ENCODE data around the gene AP3S2. TPM values are rescaled to one million over a fixed set of nuclear protein-coding genes. Genes with fewer than 3 reads are reported as not detected.
"Not testable (repeated sequence)": the region's sequence is repeated elsewhere in the genome, so short reads cannot be mapped to it uniquely, and the experiment has no call there.

AP3S2 gene
- total RNA-seq, 1 donor from 2014 or later = 24.7 TPM

DNA sequence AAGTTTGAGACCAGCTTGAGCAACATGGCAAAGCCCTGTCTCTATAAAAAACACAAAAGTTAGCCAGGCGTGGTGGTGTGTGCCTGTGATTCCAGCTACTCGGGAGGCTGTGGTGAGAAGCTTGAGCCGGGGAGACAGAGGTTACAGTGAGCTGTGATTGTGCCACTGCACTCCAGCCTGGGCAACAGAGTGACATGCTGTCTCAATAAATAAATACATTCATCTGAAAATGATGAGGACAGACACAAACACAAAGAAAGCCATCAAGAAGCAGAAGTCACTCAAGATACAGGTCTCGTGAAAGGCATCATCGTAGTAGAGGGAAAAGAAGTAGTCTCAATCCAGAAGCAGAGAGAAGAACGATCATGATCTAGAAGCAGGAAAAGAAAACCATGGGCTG is 18.1 kb downstream of the AP3S2 start:
- Mint-ChIP-seq H3K27me3 (ENCODE audit: insufficient read depth) (no peaks in the 10 kb centered on the region), H3K36me3 (ENCODE audit: low read depth) (peaks cover 21% of the 10 kb centered on the region), H3K27ac (no peak overlapping the region), H3K9me3 (no peaks in the 10 kb centered on the region), H3K4me3 (no peak overlapping the region), H3K4me1 (ENCODE audit: low read depth) (peaks cover 5% of the 10 kb centered on the region)
- intact Hi-C loops (cut with micrococcal nuclease) = loop anchor here (1.0 to 5.0 kb wide), 5 partner anchors 17 to 212 kb away; partner anchors contain the start of gene AP3S2
- no peak for DNase-seq (ENCODE audit: low spot score)

DNA sequence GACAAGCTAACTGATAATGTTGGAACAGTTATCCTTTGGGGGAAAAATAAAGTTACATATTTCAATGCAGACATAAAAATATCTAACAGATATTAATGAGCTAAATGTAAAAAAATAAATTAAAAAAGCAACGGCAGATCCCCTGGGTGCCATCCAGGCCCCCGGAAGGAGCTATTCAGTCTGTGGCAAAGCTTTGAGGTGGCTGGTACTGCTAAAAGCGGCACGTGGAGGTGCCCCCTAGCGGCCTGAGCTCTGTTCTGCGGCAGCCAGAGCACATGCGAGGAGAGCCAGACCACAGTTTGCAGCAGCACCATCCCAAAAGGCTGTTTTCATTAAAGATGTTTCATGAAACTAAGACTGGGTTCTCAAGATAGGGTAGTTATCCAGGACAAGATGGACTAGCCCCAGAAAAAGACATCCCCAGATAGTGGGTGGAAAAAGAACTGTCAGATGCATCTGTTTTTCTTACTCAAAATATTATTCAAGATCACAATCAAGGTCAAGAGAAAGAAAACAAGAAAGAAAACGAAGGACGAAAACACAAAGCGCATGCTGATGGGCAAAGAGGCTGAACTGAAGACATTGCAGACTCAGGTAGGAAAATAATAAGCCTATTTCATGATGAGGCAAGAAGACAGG is 18.7 kb downstream of the AP3S2 start:
- no peaks in the 10 kb centered on the region for H3K9me3 Mint-ChIP-seq
- H3K27me3 Mint-ChIP-seq (ENCODE audit: insufficient read depth) = no peaks in the 10 kb centered on the region
- no peak overlapping the region for H3K27ac Mint-ChIP-seq
- no peak overlapping the region for H3K4me3 Mint-ChIP-seq
- intact Hi-C loops (cut with micrococcal nuclease) = loop anchor here (1.0 to 5.0 kb wide), 5 partner anchors 18 to 212 kb away; partner anchors contain the start of gene AP3S2
- DNase-seq (ENCODE audit: low spot score) = peak; percentile 66
- peaks cover 26% of the 10 kb centered on the region for H3K36me3 Mint-ChIP-seq (ENCODE audit: low read depth)
- peaks cover 5% of the 10 kb centered on the region for H3K4me1 Mint-ChIP-seq (ENCODE audit: low read depth)

DNA sequence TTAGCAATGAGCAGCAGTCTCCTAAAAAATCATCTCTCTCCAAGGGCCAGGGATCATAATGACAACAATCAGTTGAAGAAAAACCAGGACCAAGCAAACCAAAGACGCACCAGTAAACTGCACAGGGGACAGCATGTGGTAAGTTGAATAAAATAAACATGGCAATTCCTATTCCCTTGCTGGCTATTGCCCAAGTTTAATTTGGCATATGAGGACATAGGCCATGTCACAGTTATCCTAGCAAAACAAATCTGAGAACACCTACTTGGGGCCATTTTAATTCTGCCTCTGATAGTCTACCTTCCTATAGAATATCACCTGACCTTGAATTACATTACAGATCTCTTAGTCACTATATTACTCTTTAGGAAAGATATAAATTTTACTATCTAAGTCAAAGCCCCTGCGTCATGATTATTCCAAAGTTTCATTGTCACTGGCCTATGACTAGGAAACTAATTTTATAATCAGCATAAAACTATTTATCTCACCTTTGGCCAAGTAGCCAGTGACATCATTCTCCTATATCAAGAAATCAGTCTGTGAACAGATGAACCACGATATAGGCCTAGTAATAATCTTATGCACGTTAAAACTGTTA is 23.0 kb downstream of the AP3S2 start:
- H3K4me1 Mint-ChIP-seq (ENCODE audit: low read depth) = peaks cover 5% of the 10 kb centered on the region
- DNase-seq (ENCODE audit: low spot score) = no peak
- no peak overlapping the region for H3K27ac Mint-ChIP-seq
- no peaks in the 10 kb centered on the region for H3K9me3 Mint-ChIP-seq
- H3K36me3 Mint-ChIP-seq (ENCODE audit: low read depth) = peaks cover 19% of the 10 kb centered on the region
- H3K4me3 Mint-ChIP-seq = no peak overlapping the region
- intact Hi-C loops (cut with micrococcal nuclease) = no loop called here
- no peaks in the 10 kb centered on the region for H3K27me3 Mint-ChIP-seq (ENCODE audit: insufficient read depth)

DNA sequence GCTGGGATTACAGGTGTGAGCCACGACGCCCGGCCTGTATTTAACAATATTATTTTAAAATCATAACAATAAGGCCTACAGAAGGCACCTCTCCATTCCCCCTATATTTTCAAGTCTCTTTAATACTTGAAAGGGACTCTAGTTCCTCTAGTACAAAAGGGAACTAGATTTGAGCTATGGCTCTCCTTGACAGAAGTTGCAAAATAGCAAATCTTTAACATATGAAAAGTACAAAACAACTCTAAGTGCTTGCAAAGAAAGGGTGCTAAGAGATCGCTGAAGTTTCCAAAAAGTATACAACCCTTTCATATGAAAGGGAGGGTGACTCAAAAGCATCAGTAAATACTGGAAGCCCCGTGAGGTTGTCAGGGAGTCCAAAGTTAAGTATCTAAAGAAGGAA is 23.8 kb downstream of the AP3S2 start:
- Mint-ChIP-seq H3K27ac (no peak overlapping the region), H3K4me3 (no peak overlapping the region), H3K9me3 (no peaks in the 10 kb centered on the region), H3K4me1 (ENCODE audit: low read depth) (peaks cover under 1% of the 10 kb centered on the region), H3K36me3 (ENCODE audit: low read depth) (peaks cover 14% of the 10 kb centered on the region), H3K27me3 (ENCODE audit: insufficient read depth) (no peaks in the 10 kb centered on the region)
- intact Hi-C loops (cut with micrococcal nuclease) = no loop called here
- DNase-seq (ENCODE audit: low spot score) = no peak

DNA sequence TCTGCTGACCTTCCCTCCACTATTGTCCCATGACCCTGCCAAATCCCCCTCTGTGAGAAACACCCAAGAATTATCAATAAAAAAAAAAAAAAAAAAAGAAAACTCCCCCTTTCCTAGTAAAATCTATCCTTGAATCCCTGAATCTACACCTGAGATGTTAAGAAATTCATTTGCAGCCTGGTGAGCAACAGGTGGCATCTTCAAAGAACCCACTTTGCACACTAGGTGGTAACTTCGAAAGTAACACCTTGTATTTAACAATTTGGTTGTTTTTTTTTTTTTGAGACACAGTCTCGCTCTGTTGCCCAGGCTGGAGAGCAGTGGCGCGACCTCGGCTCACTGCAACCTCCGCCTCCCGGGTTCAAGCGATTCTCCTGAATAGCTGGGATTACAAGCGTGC is 24.3 kb downstream of the AP3S2 start:
- intact Hi-C loops (cut with micrococcal nuclease) = not testable (repeated sequence)

DNA sequence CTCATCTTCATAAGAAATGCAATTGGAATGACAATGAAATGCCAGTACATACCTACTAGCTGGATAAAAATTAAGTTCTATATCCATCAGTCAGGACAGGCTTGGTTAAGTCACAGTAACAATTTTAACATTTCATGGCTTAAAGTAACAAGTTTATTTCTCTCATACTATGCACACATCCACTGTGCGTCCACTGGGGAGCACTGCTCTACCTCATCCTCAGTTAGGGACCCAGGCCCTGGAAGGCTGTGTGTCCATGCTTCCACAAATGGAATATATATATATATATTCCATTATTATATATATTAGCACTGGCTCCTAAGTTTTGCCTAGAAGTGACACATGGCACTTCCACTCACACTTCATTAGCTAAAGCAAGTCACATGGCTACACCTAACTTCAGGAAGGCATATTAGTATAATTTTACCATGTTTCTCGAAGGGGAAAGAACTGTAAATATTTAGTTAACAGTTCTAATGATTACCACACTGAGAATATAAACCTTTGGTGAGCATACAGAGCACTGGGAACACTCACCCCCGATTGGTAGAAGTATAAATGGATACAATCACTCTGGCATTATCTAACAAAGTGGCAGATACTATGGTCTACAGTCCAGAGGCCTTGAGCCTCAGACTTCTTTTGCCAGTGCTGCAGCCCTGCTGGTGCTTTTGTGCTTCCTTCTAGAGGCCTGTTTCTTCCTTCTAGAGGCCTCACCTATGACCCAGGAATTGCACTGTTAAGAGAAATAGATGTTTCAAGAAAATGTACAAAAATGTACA is 28.6 kb downstream of the AP3S2 start:
- no peak for DNase-seq (ENCODE audit: low spot score)
- Mint-ChIP-seq H3K27ac (no peak overlapping the region), H3K9me3 (no peaks in the 10 kb centered on the region), H3K36me3 (ENCODE audit: low read depth) (peaks cover 12% of the 10 kb centered on the region), H3K27me3 (ENCODE audit: insufficient read depth) (no peaks in the 10 kb centered on the region), H3K4me3 (no peak overlapping the region), H3K4me1 (ENCODE audit: low read depth) (peaks cover 9% of the 10 kb centered on the region)
- intact Hi-C loops (cut with micrococcal nuclease) = no loop called here

More for the DNA sequence above, 24.3 kb downstream of the AP3S2 start:
- Mint-ChIP-seq H3K36me3 (ENCODE audit: low read depth) (peaks cover 13% of the 10 kb centered on the region), H3K27ac (peak overlapping the region; percentile 6)
- not testable (repeated sequence) for H3K9me3 Mint-ChIP-seq; H3K27me3 Mint-ChIP-seq (ENCODE audit: insufficient read depth); H3K4me1 Mint-ChIP-seq (ENCODE audit: low read depth); DNase-seq (ENCODE audit: low spot score); H3K4me3 Mint-ChIP-seq

DNA sequence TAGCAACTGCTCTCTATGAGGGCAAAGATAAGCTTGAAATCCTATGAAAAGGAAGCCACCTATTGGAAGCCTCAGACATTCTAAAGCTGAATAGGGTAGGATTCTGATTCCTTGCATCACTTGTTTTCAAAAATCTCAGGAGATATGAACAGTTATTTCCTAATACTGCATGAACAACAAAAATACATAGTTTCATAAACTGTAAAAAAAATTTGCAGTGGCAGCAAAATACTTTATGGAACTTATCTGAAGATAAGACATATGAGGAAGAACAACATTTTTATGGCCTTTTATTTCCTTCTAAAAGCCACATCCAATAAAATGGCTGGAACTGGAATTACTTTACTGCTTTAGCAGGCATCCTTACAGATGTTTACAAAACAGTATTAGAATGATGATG is 29.9 kb downstream of the AP3S2 start:
- H3K9me3 Mint-ChIP-seq = no peaks in the 10 kb centered on the region
- no peak overlapping the region for H3K27ac Mint-ChIP-seq
- peaks cover 11% of the 10 kb centered on the region for H3K4me1 Mint-ChIP-seq (ENCODE audit: low read depth)
- H3K27me3 Mint-ChIP-seq (ENCODE audit: insufficient read depth) = no peaks in the 10 kb centered on the region
- DNase-seq (ENCODE audit: low spot score) = no peak
- H3K36me3 Mint-ChIP-seq (ENCODE audit: low read depth) = peaks cover 6% of the 10 kb centered on the region
- intact Hi-C loops (cut with micrococcal nuclease) = no loop called here
- H3K4me3 Mint-ChIP-seq = no peak overlapping the region

DNA sequence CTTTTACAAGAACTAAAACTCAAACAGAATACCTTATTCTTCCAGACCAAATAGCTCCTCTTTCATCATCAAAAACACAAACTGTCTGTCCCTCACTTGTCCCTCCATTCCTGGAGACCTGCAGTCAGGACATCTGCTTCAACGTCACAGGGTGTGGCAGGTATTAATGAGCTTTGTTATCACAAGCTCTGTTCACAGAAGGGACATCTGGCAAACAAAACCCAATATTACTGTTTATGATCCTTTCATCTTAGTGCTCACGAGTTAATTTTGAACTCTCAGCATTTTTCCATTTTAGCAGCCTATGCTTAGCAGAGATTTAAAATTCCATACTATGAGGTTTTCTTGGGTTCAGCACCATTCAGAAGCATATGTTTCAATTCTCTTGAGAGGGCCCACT is 32.9 kb downstream of the AP3S2 start:
- DNase-seq (ENCODE audit: low spot score) = no peak
- no peaks in the 10 kb centered on the region for H3K9me3 Mint-ChIP-seq
- H3K27ac Mint-ChIP-seq = no peak overlapping the region
- intact Hi-C loops (cut with micrococcal nuclease) = no loop called here
- H3K27me3 Mint-ChIP-seq (ENCODE audit: insufficient read depth) = no peaks in the 10 kb centered on the region
- H3K4me1 Mint-ChIP-seq (ENCODE audit: low read depth) = peaks cover 11% of the 10 kb centered on the region
- H3K36me3 Mint-ChIP-seq (ENCODE audit: low read depth) = peaks cover 9% of the 10 kb centered on the region
- no peak overlapping the region for H3K4me3 Mint-ChIP-seq

DNA sequence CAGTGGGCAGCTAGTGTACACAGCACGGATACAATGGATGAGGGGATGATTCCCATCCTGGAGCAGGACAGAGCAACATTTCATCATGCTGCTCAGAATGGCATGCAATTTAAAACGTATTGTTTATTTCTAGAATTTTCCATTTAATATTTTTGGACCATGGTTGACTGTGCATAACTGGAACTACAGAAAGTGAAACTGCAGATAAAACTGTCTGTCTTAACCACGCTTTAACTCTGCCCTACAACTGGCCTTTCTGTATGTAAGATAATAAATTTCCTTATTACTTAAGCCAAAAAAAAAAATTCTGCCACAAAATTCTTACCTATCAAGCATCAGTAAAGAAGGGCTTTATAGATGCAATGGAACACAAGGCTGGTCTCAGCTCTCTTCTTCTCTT is 33.4 kb downstream of the AP3S2 start:
- intact Hi-C loops (cut with micrococcal nuclease) = no loop called here
- peaks cover 10% of the 10 kb centered on the region for H3K36me3 Mint-ChIP-seq (ENCODE audit: low read depth)
- no peak for DNase-seq (ENCODE audit: low spot score)
- no peak overlapping the region for H3K27ac Mint-ChIP-seq
- no peaks in the 10 kb centered on the region for H3K9me3 Mint-ChIP-seq
- no peak overlapping the region for H3K4me3 Mint-ChIP-seq
- no peaks in the 10 kb centered on the region for H3K27me3 Mint-ChIP-seq (ENCODE audit: insufficient read depth)
- peaks cover 11% of the 10 kb centered on the region for H3K4me1 Mint-ChIP-seq (ENCODE audit: low read depth)

DNA sequence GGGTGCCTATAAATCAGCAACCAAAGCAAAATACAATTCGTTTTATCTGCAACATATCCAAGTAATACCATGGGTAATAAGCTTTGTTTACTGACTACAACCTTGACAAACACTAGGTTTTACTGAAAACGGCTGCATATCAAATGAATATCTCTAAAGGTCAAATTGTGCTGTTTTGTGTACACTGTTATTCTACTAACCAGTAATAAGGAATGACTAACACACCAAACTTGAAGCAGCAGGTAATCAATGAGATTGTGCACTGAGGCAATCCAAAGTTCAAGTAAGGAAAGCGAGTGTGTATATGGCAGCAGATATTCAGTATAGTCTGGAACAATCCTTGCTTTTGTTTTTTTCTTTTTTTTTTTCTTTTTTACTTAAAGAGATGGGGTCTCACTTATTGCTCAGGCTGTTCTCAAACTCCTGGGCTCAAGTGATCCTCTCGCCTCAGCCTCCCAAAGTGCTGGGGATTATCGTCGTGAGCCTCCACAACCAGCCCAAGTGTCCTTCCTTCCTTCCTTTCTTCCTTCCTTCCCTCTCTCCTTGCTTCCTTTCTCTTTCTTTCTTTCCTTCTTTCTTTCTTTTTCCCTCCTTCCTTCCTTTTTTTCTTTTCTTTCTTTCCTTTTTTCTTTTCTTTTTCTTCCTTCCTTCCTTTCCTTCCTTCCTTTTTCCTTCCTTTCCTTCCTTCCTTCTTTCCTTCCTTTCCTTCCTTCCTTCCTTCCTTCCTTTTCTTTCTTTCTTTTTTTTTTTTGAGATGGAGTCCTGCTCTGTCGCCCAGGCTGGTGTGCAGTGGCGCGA is 34.9 kb downstream of the AP3S2 start:
- no peaks in the 10 kb centered on the region for H3K9me3 Mint-ChIP-seq
- H3K27me3 Mint-ChIP-seq (ENCODE audit: insufficient read depth) = no peaks in the 10 kb centered on the region
- intact Hi-C loops (cut with micrococcal nuclease) = no loop called here
- H3K27ac Mint-ChIP-seq = no peak overlapping the region
- H3K4me1 Mint-ChIP-seq (ENCODE audit: low read depth) = peaks cover 11% of the 10 kb centered on the region
- H3K4me3 Mint-ChIP-seq = no peak overlapping the region
- peaks cover 10% of the 10 kb centered on the region for H3K36me3 Mint-ChIP-seq (ENCODE audit: low read depth)
- no peak for DNase-seq (ENCODE audit: low spot score)

DNA sequence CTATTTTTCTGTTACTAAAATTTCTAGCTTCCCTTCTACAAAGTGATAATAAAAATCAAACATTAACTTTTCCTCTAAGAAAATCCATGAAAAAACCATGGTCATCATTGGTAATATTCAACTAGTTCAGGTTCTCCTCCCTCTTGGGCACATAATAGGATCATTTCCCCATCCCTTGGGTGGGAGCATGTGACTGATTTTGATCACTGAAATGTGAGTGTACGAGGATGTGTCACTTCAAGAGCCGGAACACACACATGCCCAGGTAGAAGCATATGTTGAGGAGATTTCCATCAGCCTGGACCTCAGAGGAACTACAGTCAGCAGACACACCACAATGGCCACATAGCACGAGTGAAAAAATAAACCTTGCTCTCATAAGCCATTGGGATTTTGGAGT is 36.1 kb downstream of the AP3S2 start:
- DNase-seq (ENCODE audit: low spot score) = no peak
- Mint-ChIP-seq H3K4me3 (no peak overlapping the region), H3K36me3 (ENCODE audit: low read depth) (peaks cover 12% of the 10 kb centered on the region), H3K9me3 (no peaks in the 10 kb centered on the region), H3K4me1 (ENCODE audit: low read depth) (peaks cover 11% of the 10 kb centered on the region), H3K27ac (no peak overlapping the region), H3K27me3 (ENCODE audit: insufficient read depth) (no peaks in the 10 kb centered on the region)
- intact Hi-C loops (cut with micrococcal nuclease) = no loop called here

DNA sequence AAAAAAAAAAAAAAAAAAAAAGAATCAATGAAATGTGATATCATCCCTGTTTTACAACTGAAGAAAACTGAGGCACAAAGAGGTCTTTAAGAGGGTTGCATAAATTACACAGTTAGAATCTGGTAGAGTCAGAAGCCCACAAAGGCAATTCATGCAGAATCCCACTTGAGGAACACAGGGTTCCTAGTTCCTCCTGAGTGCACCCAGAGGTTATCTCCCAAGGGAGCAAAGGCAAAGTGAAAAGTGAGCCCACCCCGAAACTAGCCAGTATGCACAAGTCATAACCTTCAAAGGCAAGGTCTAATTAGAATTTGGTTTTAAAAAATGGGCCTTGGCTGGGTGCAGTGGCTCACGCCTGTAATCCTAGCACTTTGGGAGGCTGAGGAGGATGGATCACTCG is 37.8 kb downstream of the AP3S2 start:
- peaks cover 22% of the 10 kb centered on the region for H3K4me1 Mint-ChIP-seq (ENCODE audit: low read depth)
- peaks cover 17% of the 10 kb centered on the region for H3K36me3 Mint-ChIP-seq (ENCODE audit: low read depth)
- no peak overlapping the region for H3K4me3 Mint-ChIP-seq
- H3K9me3 Mint-ChIP-seq = no peaks in the 10 kb centered on the region
- H3K27ac Mint-ChIP-seq = no peak overlapping the region
- DNase-seq (ENCODE audit: low spot score) = no peak
- H3K27me3 Mint-ChIP-seq (ENCODE audit: insufficient read depth) = no peaks in the 10 kb centered on the region
- intact Hi-C loops (cut with micrococcal nuclease) = no loop called here

Data from activated T-helper 1 cell treated with anti-CD3 and anti-CD28 coated beads, Interleukin-12 subunit alpha, Interleukin-12 subunit beta, Interleukin-2, Interleukin-4 antibody, amounts not matched to agents 30 ng/mL and 10 ng/mL and 1 ng/mL, durations not matched to agents 14 hours and 24 hours and 36 hours (primary cell).